ENCODE measurements around the gene C1orf226. TPM values are rescaled to one million over a fixed set of nuclear protein-coding genes. Genes with fewer than 3 reads are reported as not detected.

The C1orf226 gene
- total and polyA plus RNA-seq, 2 experiments from 2014 or later: 2.7 to 12.5 TPM

GRCh38 chr1:162386292-162387225 is 5.0 kb downstream of the C1orf226 start:
- Histone ChIP-seq H3K4me1 (ENCODE audit: insufficient read depth) (peaks cover 4% of the 10 kb centered on the region; the same call in 1 of the 2 replicates), H3K9me2 (ENCODE audit: insufficient read depth) (no peaks in the 10 kb centered on the region), H3K4me2 (no peak overlapping the region), H3K27me3 (ENCODE audit: insufficient read depth) (no peaks in the 10 kb centered on the region), H3F3A (replicated peaks; ENCODE audit: low read depth) (no peaks in the 10 kb centered on the region), H3K79me2 (replicated peaks; ENCODE audit: insufficient read depth) (no peaks in the 10 kb centered on the region), H3K27ac (ENCODE audit: low read depth) (no peak overlapping the region), H4K20me1 (replicated peaks; ENCODE audit: insufficient read depth) (no peaks in the 10 kb centered on the region), H2AFZ (no peak overlapping the region), H3K36me3 (ENCODE audit: insufficient read depth) (no peaks in the 10 kb centered on the region), H3K4me3 (no peak overlapping the region)
- Mint-ChIP-seq H3K27ac (no peak overlapping the region), H3K4me1 (peaks cover 35% of the 10 kb centered on the region), H3K4me3 (no peak overlapping the region), H3K9me3 (no peaks in the 10 kb centered on the region), H3K27me3 (ENCODE audit: insufficient read depth, low read depth, poor library complexity) (peaks cover 29% of the 10 kb centered on the region), H3K36me3 (ENCODE audit: low read depth) (peaks cover 26% of the 10 kb centered on the region)
- DNase-seq (ENCODE audit: low spot score): no peak
- ATAC-seq: no peak
- TF ChIP-seq CTCF (conservative IDR thresholded peaks at IDR 0.05; ENCODE audit: low read depth in 2 of 2) (no peak), ZNF331 (CRISPR knock-in tag; IDR thresholded peaks at IDR 0.05; ENCODE audit: low read depth) (no peak), ETS1 (IDR thresholded peaks at IDR 0.05) (no peak), ZNF114 (CRISPR knock-in tag; IDR thresholded peaks at IDR 0.05) (no peak), CREB1 (CRISPR knock-in tag; IDR thresholded peaks at IDR 0.05; ENCODE audit: low read depth) (no peak), STAT1 (IDR thresholded peaks at IDR 0.05; ENCODE audit: unreplicated experiment) (no peak), POLR2AphosphoS5 (IDR thresholded peaks at IDR 0.05; ENCODE audit: low read depth) (no peak), JUNB (IDR thresholded peaks at IDR 0.05; ENCODE audit: unreplicated experiment) (no peak), NANOG (IDR thresholded peaks at IDR 0.05; ENCODE audit: borderline replicate concordance) (no peak), EZH2phosphoT487 (IDR thresholded peaks at IDR 0.05; ENCODE audit: unreplicated experiment) (no peak), EZH2 (IDR thresholded peaks at IDR 0.05; ENCODE audit: low read depth, unreplicated experiment) (no peak)
- TF ChIP-seq, protein P1, sequence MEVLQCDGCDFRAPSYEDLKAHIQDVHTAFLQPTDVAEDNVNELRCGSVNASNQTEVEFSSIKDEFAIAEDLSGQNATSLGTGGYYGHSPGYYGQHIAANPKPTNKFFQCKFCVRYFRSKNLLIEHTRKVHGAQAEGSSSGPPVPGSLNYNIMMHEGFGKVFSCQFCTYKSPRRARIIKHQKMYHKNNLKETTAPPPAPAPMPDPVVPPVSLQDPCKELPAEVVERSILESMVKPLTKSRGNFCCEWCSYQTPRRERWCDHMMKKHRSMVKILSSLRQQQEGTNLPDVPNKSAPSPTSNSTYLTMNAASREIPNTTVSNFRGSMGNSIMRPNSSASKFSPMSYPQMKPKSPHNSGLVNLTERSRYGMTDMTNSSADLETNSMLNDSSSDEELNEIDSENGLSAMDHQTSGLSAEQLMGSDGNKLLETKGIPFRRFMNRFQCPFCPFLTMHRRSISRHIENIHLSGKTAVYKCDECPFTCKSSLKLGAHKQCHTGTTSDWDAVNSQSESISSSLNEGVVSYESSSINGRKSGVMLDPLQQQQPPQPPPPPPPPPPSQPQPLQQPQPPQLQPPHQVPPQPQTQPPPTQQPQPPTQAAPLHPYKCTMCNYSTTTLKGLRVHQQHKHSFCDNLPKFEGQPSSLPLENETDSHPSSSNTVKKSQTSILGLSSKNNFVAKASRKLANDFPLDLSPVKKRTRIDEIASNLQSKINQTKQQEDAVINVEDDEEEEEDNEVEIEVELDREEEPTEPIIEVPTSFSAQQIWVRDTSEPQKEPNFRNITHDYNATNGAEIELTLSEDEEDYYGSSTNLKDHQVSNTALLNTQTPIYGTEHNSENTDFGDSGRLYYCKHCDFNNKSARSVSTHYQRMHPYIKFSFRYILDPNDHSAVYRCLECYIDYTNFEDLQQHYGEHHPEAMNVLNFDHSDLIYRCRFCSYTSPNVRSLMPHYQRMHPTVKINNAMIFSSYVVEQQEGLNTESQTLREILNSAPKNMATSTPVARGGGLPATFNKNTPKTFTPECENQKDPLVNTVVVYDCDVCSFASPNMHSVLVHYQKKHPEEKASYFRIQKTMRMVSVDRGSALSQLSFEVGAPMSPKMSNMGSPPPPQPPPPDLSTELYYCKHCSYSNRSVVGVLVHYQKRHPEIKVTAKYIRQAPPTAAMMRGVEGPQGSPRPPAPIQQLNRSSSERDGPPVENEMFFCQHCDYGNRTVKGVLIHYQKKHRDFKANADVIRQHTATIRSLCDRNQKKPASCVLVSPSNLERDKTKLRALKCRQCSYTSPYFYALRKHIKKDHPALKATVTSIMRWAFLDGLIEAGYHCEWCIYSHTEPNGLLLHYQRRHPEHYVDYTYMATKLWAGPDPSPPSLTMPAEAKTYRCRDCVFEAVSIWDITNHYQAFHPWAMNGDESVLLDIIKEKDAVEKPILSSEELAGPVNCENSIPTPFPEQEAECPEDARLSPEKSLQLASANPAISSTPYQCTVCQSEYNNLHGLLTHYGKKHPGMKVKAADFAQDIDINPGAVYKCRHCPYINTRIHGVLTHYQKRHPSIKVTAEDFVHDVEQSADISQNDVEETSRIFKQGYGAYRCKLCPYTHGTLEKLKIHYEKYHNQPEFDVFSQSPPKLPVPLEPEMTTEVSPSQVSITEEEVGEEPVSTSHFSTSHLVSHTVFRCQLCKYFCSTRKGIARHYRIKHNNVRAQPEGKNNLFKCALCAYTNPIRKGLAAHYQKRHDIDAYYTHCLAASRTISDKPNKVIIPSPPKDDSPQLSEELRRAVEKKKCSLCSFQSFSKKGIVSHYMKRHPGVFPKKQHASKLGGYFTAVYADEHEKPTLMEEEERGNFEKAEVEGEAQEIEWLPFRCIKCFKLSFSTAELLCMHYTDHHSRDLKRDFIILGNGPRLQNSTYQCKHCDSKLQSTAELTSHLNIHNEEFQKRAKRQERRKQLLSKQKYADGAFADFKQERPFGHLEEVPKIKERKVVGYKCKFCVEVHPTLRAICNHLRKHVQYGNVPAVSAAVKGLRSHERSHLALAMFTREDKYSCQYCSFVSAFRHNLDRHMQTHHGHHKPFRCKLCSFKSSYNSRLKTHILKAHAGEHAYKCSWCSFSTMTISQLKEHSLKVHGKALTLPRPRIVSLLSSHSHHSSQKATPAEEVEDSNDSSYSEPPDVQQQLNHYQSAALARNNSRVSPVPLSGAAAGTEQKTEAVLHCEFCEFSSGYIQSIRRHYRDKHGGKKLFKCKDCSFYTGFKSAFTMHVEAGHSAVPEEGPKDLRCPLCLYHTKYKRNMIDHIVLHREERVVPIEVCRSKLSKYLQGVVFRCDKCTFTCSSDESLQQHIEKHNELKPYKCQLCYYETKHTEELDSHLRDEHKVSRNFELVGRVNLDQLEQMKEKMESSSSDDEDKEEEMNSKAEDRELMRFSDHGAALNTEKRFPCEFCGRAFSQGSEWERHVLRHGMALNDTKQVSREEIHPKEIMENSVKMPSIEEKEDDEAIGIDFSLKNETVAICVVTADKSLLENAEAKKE (CRISPR knock-in tag; IDR thresholded peaks at IDR 0.05): no peak
- TF ChIP-seq, protein P2, sequence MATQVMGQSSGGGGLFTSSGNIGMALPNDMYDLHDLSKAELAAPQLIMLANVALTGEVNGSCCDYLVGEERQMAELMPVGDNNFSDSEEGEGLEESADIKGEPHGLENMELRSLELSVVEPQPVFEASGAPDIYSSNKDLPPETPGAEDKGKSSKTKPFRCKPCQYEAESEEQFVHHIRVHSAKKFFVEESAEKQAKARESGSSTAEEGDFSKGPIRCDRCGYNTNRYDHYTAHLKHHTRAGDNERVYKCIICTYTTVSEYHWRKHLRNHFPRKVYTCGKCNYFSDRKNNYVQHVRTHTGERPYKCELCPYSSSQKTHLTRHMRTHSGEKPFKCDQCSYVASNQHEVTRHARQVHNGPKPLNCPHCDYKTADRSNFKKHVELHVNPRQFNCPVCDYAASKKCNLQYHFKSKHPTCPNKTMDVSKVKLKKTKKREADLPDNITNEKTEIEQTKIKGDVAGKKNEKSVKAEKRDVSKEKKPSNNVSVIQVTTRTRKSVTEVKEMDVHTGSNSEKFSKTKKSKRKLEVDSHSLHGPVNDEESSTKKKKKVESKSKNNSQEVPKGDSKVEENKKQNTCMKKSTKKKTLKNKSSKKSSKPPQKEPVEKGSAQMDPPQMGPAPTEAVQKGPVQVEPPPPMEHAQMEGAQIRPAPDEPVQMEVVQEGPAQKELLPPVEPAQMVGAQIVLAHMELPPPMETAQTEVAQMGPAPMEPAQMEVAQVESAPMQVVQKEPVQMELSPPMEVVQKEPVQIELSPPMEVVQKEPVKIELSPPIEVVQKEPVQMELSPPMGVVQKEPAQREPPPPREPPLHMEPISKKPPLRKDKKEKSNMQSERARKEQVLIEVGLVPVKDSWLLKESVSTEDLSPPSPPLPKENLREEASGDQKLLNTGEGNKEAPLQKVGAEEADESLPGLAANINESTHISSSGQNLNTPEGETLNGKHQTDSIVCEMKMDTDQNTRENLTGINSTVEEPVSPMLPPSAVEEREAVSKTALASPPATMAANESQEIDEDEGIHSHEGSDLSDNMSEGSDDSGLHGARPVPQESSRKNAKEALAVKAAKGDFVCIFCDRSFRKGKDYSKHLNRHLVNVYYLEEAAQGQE (IDR thresholded peaks at IDR 0.05; ENCODE audit: unreplicated experiment): no peak
